ENCODE data around the gene LYPD6B. TPM values are rescaled to one million over a fixed set of nuclear protein-coding genes. Genes with fewer than 3 reads are reported as not detected.

The LYPD6B gene
- total RNA-seq, 1 experiment from 2014 or later: 0.75 TPM

DNA sequence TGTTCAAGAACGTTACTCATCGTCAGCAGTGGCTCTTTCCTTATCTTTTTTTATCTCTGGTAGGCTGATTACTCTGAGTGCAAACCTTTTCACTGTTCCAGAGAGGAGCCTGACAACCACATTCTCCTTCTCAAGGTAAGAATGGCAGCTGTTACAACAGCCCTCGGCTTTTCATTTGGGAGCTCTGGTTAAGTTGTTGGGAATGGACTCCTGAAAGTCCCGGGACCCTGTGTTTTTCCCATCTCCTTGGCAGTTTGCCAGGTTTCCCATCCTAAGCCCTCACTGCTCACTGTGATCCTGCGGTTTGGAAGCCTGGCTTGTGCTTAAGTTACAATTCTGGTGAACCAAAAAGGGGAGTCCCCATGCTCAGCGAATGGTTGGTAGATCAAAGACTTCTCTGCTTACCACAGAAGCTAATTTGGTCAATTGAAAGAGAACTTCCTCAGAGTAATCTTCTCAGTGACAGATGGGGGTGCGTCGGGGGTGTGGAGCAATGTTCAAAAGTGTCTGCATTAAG is 122.3 kb downstream of the LYPD6B start:
- no peak overlapping the region for H3K4me2 ChIP-seq (ENCODE audit: low read depth, low read length, poor library complexity, severe bottlenecking)
- H3K79me2 ChIP-seq (ENCODE audit: low read length): no peaks in the 10 kb centered on the region
- no peak overlapping the region for H3K9ac ChIP-seq (ENCODE audit: low read length)
- H3K36me3 ChIP-seq (ENCODE audit: insufficient read depth, low read length): no peaks in the 10 kb centered on the region
- no peaks in the 10 kb centered on the region for H4K20me1 ChIP-seq (ENCODE audit: insufficient read depth, low read depth, low read length)
- no peaks in the 10 kb centered on the region for H3K27me3 ChIP-seq (ENCODE audit: low read length)
- H3K4me1 ChIP-seq (ENCODE audit: low read length): no peaks in the 10 kb centered on the region
- H2AFZ ChIP-seq (ENCODE audit: low read length): no peak overlapping the region
- DNase-seq: no peak
- no peaks in the 10 kb centered on the region for H3K9me2 ChIP-seq (replicated peaks; ENCODE audit: insufficient read depth, low read length)
- no peaks in the 10 kb centered on the region for H3K9me3 ChIP-seq (ENCODE audit: low read length)
- no peak overlapping the region for H3K27ac ChIP-seq (ENCODE audit: low read length)
- H3K4me3 ChIP-seq (ENCODE audit: low read length): no peak overlapping the region

DNA sequence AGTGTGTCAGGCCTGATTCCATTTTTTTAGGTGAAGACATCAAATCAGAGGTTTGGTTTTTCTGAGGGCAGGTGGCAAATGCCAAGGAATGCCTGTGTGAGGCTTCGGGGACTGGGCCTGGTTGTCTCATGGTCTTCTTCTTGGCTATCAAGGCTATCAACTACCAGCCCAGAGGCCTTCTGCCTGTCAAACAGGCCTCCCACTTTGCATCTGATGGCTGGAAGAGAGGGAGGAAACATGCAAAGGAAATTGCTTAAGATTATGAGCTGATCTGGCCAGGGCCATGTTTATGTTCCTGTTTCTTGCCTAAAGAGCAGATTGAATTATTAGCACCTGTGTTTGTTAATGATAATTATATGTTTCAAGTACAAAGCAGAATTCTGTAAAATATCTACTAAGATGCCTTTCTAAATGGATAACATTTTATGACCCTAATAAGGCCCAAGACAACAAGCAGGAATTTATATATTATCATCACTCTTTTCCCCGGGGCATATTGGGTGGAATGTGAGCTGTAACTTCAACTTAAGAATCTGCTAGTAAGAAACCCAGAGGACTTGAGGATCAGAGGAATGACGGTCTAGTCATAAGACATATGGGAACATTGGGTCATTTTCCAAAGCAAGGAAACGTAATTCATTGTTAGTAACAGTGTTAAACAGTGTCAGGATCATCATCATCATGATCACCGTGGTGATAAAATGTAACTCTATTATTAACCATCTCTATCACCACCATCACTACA is 123.2 kb downstream of the LYPD6B start:
- Histone ChIP-seq H3K4me1 (ENCODE audit: low read length) (no peaks in the 10 kb centered on the region), H3K36me3 (ENCODE audit: insufficient read depth, low read length) (no peaks in the 10 kb centered on the region), H3K27me3 (ENCODE audit: low read length) (no peaks in the 10 kb centered on the region), H3K79me2 (ENCODE audit: low read length) (no peaks in the 10 kb centered on the region), H2AFZ (ENCODE audit: low read length) (no peak overlapping the region), H3K9ac (ENCODE audit: low read length) (no peak overlapping the region), H3K4me3 (ENCODE audit: low read length) (no peak overlapping the region), H3K9me3 (ENCODE audit: low read length) (no peaks in the 10 kb centered on the region), H3K27ac (ENCODE audit: low read length) (no peak overlapping the region), H3K9me2 (replicated peaks; ENCODE audit: insufficient read depth, low read length) (no peaks in the 10 kb centered on the region), H4K20me1 (ENCODE audit: insufficient read depth, low read depth, low read length) (no peaks in the 10 kb centered on the region), H3K4me2 (ENCODE audit: low read depth, low read length, poor library complexity, severe bottlenecking) (no peak overlapping the region)
- DNase-seq: no peak

DNA sequence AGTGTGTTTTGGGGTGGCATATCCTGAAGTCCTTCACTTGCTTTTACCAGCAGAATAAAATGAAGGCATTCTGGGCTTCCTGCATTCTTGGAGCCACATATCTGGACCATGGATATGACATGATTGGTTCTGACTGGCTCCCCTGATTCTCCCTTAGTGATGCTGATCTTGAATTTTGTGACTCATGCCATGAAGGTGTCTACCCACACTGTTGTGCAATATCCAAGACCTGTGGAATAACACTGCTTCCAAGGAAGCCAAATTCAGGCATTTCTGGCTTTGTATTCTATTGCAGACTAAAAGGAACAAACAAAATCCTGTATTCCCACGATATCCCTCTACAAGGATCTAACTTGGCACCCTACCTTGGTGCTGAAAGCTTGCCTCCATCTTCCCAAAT is 125.8 kb downstream of the LYPD6B start:
- no peaks in the 10 kb centered on the region for H3K27me3 ChIP-seq (ENCODE audit: low read length)
- no peaks in the 10 kb centered on the region for H3K36me3 ChIP-seq (ENCODE audit: insufficient read depth, low read length)
- H3K79me2 ChIP-seq (ENCODE audit: low read length): no peaks in the 10 kb centered on the region
- H4K20me1 ChIP-seq (ENCODE audit: insufficient read depth, low read depth, low read length): no peaks in the 10 kb centered on the region
- no peak overlapping the region for H2AFZ ChIP-seq (ENCODE audit: low read length)
- no peak overlapping the region for H3K4me3 ChIP-seq (ENCODE audit: low read length)
- H3K9me2 ChIP-seq (replicated peaks; ENCODE audit: insufficient read depth, low read length): no peaks in the 10 kb centered on the region
- no peak overlapping the region for H3K9ac ChIP-seq (ENCODE audit: low read length)
- no peaks in the 10 kb centered on the region for H3K4me1 ChIP-seq (ENCODE audit: low read length)
- no peak overlapping the region for H3K4me2 ChIP-seq (ENCODE audit: low read depth, low read length, poor library complexity, severe bottlenecking)
- no peak overlapping the region for H3K27ac ChIP-seq (ENCODE audit: low read length)
- H3K9me3 ChIP-seq (ENCODE audit: low read length): no peaks in the 10 kb centered on the region
- DNase-seq: no peak

DNA sequence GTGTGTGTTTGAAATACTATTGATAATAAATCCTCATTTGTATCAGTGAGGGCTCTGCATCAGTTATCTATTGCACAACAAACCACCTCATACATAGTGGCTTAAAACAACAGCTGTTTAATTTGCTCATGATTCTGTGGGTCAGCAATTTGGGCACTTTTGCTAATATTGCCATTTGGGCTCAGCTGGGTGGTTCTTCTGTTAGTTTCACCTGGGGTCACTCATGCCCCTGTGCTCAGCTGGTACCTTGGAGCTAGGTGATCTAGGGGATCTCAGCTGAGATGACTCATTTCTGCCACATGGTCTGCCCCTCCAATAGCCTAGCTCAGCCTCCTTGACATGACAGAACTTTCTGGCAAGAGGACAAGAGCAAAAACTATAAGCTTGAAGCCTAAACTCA is 126.3 kb downstream of the LYPD6B start:
- Histone ChIP-seq H3K4me1 (ENCODE audit: low read length) (no peaks in the 10 kb centered on the region), H3K4me3 (ENCODE audit: low read length) (no peak overlapping the region), H4K20me1 (ENCODE audit: insufficient read depth, low read depth, low read length) (no peaks in the 10 kb centered on the region), H3K9ac (ENCODE audit: low read length) (no peak overlapping the region), H3K9me2 (replicated peaks; ENCODE audit: insufficient read depth, low read length) (no peaks in the 10 kb centered on the region), H3K9me3 (ENCODE audit: low read length) (no peaks in the 10 kb centered on the region), H3K36me3 (ENCODE audit: insufficient read depth, low read length) (no peaks in the 10 kb centered on the region), H2AFZ (ENCODE audit: low read length) (no peak overlapping the region), H3K4me2 (ENCODE audit: low read depth, low read length, poor library complexity, severe bottlenecking) (no peak overlapping the region), H3K27ac (ENCODE audit: low read length) (no peak overlapping the region), H3K79me2 (ENCODE audit: low read length) (no peaks in the 10 kb centered on the region), H3K27me3 (ENCODE audit: low read length) (no peaks in the 10 kb centered on the region)
- DNase-seq: no peak

DNA sequence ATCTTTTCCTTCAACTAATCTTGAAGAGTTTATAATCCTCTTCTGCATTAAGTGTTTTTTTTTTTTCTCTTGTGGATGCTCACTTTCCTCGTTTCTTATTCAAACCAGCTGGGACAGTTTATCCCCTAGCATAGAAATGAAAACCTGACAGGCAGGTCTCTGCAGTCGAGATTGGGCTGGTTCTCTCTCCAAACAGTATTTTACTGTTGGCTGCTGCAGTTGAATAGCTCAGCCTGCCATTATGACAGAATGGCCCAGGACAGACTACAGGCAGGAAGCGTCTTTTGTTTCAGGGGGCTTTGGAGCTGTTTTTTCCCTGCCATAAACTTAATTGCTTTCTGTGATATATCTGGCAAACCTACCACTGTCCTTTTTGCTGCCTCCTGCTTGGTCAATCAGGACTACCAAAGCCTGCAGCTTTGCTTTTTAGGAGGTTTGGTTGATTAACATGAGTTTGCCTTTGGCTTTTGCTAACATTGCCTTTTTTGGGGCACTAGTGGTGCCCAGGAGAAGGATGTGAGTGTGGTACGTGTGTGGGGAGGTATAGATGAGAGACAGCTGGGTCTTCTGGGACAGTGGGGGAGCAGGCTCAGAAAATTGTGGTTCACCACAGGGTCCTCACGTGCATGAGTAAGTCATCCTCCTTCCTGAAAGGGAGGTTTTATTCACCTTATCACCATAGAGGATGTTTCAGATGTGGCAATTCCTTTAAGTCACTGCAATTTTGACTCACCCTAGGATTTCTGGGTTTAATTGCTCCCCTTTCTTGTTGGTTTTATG is 128.7 kb downstream of the LYPD6B start:
- no peak for DNase-seq

DNA sequence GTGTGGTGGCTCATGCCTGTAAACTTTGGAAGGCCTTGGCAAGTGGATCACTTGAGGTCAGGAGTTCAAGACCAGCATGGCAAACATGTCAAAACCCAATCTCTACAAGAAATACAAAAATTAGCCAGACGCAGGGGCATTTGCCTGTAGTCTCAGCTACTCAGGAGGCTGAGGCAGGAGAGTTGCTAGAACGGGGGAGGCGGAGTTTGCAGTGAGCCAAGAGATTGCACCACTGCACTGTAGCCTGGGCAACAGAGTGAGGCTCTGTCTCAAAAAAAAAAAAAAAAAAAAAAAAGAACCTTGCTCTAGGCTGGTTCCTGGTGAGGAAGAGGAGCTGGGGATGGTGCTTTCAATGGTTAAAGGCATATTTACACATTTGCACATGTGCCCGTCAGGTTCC is 129.4 kb downstream of the LYPD6B start:
- H3K27ac ChIP-seq (ENCODE audit: low read length): no peak overlapping the region
- H3K36me3 ChIP-seq (ENCODE audit: insufficient read depth, low read length): no peaks in the 10 kb centered on the region
- H3K4me1 ChIP-seq (ENCODE audit: low read length): no peaks in the 10 kb centered on the region
- H3K27me3 ChIP-seq (ENCODE audit: low read length): no peaks in the 10 kb centered on the region
- H3K4me3 ChIP-seq (ENCODE audit: low read length): no peak overlapping the region
- H3K9me2 ChIP-seq (replicated peaks; ENCODE audit: insufficient read depth, low read length): no peaks in the 10 kb centered on the region
- H4K20me1 ChIP-seq (ENCODE audit: insufficient read depth, low read depth, low read length): no peaks in the 10 kb centered on the region
- H3K9me3 ChIP-seq (ENCODE audit: low read length): no peaks in the 10 kb centered on the region
- H3K4me2 ChIP-seq (ENCODE audit: low read depth, low read length, poor library complexity, severe bottlenecking): no peak overlapping the region
- no peaks in the 10 kb centered on the region for H3K79me2 ChIP-seq (ENCODE audit: low read length)
- no peak overlapping the region for H3K9ac ChIP-seq (ENCODE audit: low read length)
- DNase-seq: no peak
- H2AFZ ChIP-seq (ENCODE audit: low read length): no peak overlapping the region

More for the DNA sequence above, 128.7 kb downstream of the LYPD6B start:
- Histone ChIP-seq H3K4me1 (ENCODE audit: low read length) (no peaks in the 10 kb centered on the region), H3K4me2 (ENCODE audit: low read depth, low read length, poor library complexity, severe bottlenecking) (no peak overlapping the region), H3K4me3 (ENCODE audit: low read length) (no peak overlapping the region), H3K9me2 (replicated peaks; ENCODE audit: insufficient read depth, low read length) (no peaks in the 10 kb centered on the region), H3K36me3 (ENCODE audit: insufficient read depth, low read length) (no peaks in the 10 kb centered on the region), H3K27ac (ENCODE audit: low read length) (no peak overlapping the region), H3K9me3 (ENCODE audit: low read length) (no peaks in the 10 kb centered on the region), H2AFZ (ENCODE audit: low read length) (no peak overlapping the region), H3K9ac (ENCODE audit: low read length) (no peak overlapping the region), H4K20me1 (ENCODE audit: insufficient read depth, low read depth, low read length) (no peaks in the 10 kb centered on the region), H3K79me2 (ENCODE audit: low read length) (no peaks in the 10 kb centered on the region), H3K27me3 (ENCODE audit: low read length) (no peaks in the 10 kb centered on the region)

DNA sequence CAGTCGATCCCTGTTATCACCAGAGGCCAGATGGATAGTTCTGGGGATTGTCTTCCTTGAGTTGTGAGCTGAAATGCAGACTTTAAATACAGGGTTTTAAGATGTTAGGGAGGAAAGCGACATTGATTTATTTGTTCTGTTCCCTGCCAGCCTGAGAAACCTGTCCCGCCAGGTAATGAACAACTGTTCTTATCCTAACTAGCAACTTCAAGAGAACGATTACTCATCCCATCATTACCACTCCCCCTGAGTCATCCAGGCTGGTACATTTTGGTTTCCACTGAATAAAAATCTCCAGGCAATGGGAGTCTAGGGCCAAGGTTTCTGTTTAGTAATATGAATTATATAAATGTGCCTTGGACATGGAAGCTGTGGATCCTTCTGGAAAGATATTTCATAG is 131.2 kb downstream of the LYPD6B start:
- H3K27ac ChIP-seq (ENCODE audit: low read length): no peak overlapping the region
- H3K4me1 ChIP-seq (ENCODE audit: low read length): no peaks in the 10 kb centered on the region
- no peaks in the 10 kb centered on the region for H4K20me1 ChIP-seq (ENCODE audit: insufficient read depth, low read depth, low read length)
- H3K4me3 ChIP-seq (ENCODE audit: low read length): no peak overlapping the region
- no peak overlapping the region for H2AFZ ChIP-seq (ENCODE audit: low read length)
- H3K9me2 ChIP-seq (replicated peaks; ENCODE audit: insufficient read depth, low read length): no peaks in the 10 kb centered on the region
- no peaks in the 10 kb centered on the region for H3K27me3 ChIP-seq (ENCODE audit: low read length)
- H3K4me2 ChIP-seq (ENCODE audit: low read depth, low read length, poor library complexity, severe bottlenecking): no peak overlapping the region
- H3K36me3 ChIP-seq (ENCODE audit: insufficient read depth, low read length): no peaks in the 10 kb centered on the region
- no peak for DNase-seq
- no peaks in the 10 kb centered on the region for H3K9me3 ChIP-seq (ENCODE audit: low read length)
- no peaks in the 10 kb centered on the region for H3K79me2 ChIP-seq (ENCODE audit: low read length)
- H3K9ac ChIP-seq (ENCODE audit: low read length): no peak overlapping the region

DNA sequence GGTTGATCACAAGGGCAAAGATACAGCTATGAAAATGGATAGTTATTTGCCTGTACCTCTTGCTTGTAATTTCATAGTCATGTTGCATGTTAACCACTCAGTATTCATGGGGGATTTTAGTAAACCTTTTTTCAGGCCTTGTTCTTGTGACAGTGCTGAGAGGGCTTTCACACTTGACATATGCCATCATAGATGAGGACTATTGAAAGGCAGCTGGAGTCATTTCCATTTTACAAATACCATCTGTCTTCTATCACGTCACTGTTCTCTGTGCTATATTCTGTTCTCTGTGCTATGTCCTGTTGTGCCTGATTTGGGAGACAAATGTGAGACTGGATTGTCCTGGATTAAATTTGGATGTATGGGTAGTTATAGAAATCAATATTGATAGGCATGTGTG is 131.7 kb downstream of the LYPD6B start:
- Histone ChIP-seq H4K20me1 (ENCODE audit: insufficient read depth, low read depth, low read length) (no peaks in the 10 kb centered on the region), H3K4me3 (ENCODE audit: low read length) (no peak overlapping the region), H3K9me2 (replicated peaks; ENCODE audit: insufficient read depth, low read length) (no peaks in the 10 kb centered on the region), H2AFZ (ENCODE audit: low read length) (no peak overlapping the region), H3K27ac (ENCODE audit: low read length) (no peak overlapping the region), H3K4me1 (ENCODE audit: low read length) (no peaks in the 10 kb centered on the region), H3K4me2 (ENCODE audit: low read depth, low read length, poor library complexity, severe bottlenecking) (no peak overlapping the region), H3K9ac (ENCODE audit: low read length) (no peak overlapping the region), H3K9me3 (ENCODE audit: low read length) (no peaks in the 10 kb centered on the region), H3K79me2 (ENCODE audit: low read length) (no peaks in the 10 kb centered on the region), H3K36me3 (ENCODE audit: insufficient read depth, low read length) (no peaks in the 10 kb centered on the region), H3K27me3 (ENCODE audit: low read length) (no peaks in the 10 kb centered on the region)
- DNase-seq: no peak
